Renal cortex interstitium (tissue), 11 donors: ENCODE data around the gene DPYSL5. TPM values are rescaled to one million over a fixed set of nuclear protein-coding genes. Genes with fewer than 3 reads are reported as not detected.

ENCODE experiments used
- DNase-seq, 11 donors: peaks; one replicate each; pipeline ENCODE4 v3.0.0-alpha.2; 2013; ENCODE audit warnings: low read depth in 9 of 11, low spot score in 4 of 11; ENCODE audit errors: extremely low read depth in 1 of 11
- polyA plus RNA-seq, 3 donors: library from polyadenylated mRNA; unstranded; fragments of 120-200 nt; gene quantifications; one replicate each; pipeline ENCODE4 v1.2.1, GENCODE V29; 2013; ENCODE audit not compliant: insufficient read length in 3 of 3

The DPYSL5 gene
- polyA plus RNA-seq, 3 donors = 4.4 to 8.6 (median 8.5) TPM

- DNase-seq = no peak
These were observed 123.1 kb downstream of the DPYSL5 start for GRCh38 chr2:26970928-26971627.

- DNase-seq = no peak
These were observed 124.2 kb downstream of the DPYSL5 start for GRCh38 chr2:26971911-26972786.

GRCh38 chr2:26974352-26974751 is 126.4 kb downstream of the DPYSL5 start:
- no peak for DNase-seq

- DNase-seq = no peak
These were observed 127.2 kb downstream of the DPYSL5 start for GRCh38 chr2:26975102-26975501.

GRCh38 chr2:26975656-26976055 is 127.7 kb downstream of the DPYSL5 start:
- DNase-seq = no peak

- no peak for DNase-seq
These were observed 128.3 kb downstream of the DPYSL5 start for GRCh38 chr2:26976237-26976636.

- DNase-seq = no peak
These were observed 129.1 kb downstream of the DPYSL5 start for GRCh38 chr2:26977012-26977411.

- peak in 1 of 11 donors; percentile 4 for DNase-seq
These were observed 130.2 kb downstream of the DPYSL5 start for GRCh38 chr2:26978061-26978596.

GRCh38 chr2:26979741-26980140 is 131.8 kb downstream of the DPYSL5 start:
- DNase-seq = no peak

GRCh38 chr2:26980971-26981370 is 133.0 kb downstream of the DPYSL5 start:
- no peak for DNase-seq

- DNase-seq = peak in 2 of 11 donors; percentile 10 to 14
These were observed 134.3 kb downstream of the DPYSL5 start for GRCh38 chr2:26982102-26982742.

GRCh38 chr2:26983746-26984145 is 135.8 kb downstream of the DPYSL5 start:
- DNase-seq = no peak

- DNase-seq = no peak
These were observed 137.9 kb downstream of the DPYSL5 start for GRCh38 chr2:26985807-26986206.

GRCh38 chr2:26986576-26986975 is 138.6 kb downstream of the DPYSL5 start:
- DNase-seq = no peak

- DNase-seq = no peak
These were observed 140.3 kb downstream of the DPYSL5 start for GRCh38 chr2:26988058-26988860.

- DNase-seq = no peak
These were observed 141.2 kb downstream of the DPYSL5 start for GRCh38 chr2:26989156-26989555.

- no peak for DNase-seq
These were observed 143.8 kb downstream of the DPYSL5 start for GRCh38 chr2:26991717-26992116.

- peak in 1 of 11 donors; percentile 8 for DNase-seq
These were observed 145.8 kb downstream of the DPYSL5 start for GRCh38 chr2:26993768-26994167.

- no peak for DNase-seq
These were observed 147.1 kb downstream of the DPYSL5 start for GRCh38 chr2:26994983-26995382.
